SJSA1 (cell line): ENCODE data around the gene BEGAIN. TPM values are rescaled to one million over a fixed set of nuclear protein-coding genes. Genes with fewer than 3 reads are reported as not detected.

Experiments used
- DNase-seq, 2 experiments: peaks; one replicate each; pipeline ENCODE4 v3.0.0-alpha.2; 2015 to 2020; ENCODE audit warnings: low spot score in 2 of 2, low read depth in 1 of 2
- H3K27ac ChIP-seq: fragments of 250-450 bp; sonication (Bioruptor Pico); 2 replicates; pipeline ENCODE4 v1.5.1; 2020; ENCODE audit warnings: mild to moderate bottlenecking, moderate library complexity
- H3K27me3 ChIP-seq: fragments of 250-450 bp; sonication (Bioruptor Pico); replicated peaks from 2 replicates; pipeline ENCODE4 v1.5.1; 2020; ENCODE audit warnings: mild to moderate bottlenecking, moderate library complexity
- H3K36me3 ChIP-seq: fragments of 250-450 bp; sonication (Bioruptor Pico); 2 replicates; pipeline ENCODE4 v1.5.1; 2020; ENCODE audit warnings: mild to moderate bottlenecking
- H3K4me1 ChIP-seq: fragments of 250-450 bp; sonication (Bioruptor Pico); replicated peaks from 2 replicates; pipeline ENCODE4 v1.6.1; 2021; ENCODE audit warnings: mild to moderate bottlenecking
- H3K4me3 ChIP-seq: fragments of 250-450 bp; sonication (Bioruptor Pico); 2 replicates; pipeline ENCODE4 v1.5.1; 2020; ENCODE audit warnings: mild to moderate bottlenecking
- H3K9me3 ChIP-seq: fragments of 250-450 bp; sonication (Bioruptor Pico); replicated peaks from 2 replicates; pipeline ENCODE4 v1.5.1; 2020; ENCODE audit warnings: mild to moderate bottlenecking
- total RNA-seq: library from RNA; depleted of rRNA; stranded (reverse); fragments of >200 nt; shearing (Covaris generic); gene quantifications from 2 replicates; pipeline ENCODE4 v1.2.3, GENCODE V29; 2014

The BEGAIN gene
- total RNA-seq, 1 experiment from 2014 or later: not detected

DNA sequence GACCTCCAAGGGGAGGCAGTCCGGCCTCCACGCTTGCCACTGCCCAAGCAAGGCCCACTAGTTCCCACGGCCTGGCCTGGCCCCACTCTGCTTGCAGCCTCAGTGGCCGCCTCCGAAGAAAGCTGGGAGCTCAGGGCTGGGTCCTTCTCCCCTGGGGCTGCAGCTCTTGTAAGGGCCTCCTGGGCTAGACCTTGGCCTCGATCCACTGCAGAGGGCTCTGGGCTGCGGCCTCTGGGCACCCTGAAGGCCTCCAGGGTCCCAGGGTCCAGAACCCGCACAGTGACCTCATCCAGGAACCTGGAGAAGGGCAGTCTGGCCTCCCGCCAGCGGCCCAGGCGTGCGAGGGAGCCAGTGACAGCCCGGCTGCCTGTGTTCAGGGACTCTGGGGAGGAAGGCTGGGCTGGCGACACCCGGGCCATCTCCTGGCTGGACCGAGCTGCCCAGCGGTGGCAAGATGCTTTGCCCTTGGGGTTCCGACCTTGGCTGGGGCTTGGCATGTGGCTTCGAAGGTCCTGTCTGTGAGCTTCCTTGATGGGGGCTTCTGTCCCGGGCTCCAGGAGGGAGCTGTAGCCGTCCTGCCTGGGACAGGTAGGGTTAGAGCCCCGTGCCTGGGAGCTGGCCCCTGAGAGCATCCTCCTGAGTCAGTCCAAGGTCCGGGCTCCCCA, 9.8 kb downstream of the BEGAIN start:
- H3K27ac ChIP-seq: no peak overlapping the region
- no peaks in the 10 kb centered on the region for H3K4me1 ChIP-seq

DNA sequence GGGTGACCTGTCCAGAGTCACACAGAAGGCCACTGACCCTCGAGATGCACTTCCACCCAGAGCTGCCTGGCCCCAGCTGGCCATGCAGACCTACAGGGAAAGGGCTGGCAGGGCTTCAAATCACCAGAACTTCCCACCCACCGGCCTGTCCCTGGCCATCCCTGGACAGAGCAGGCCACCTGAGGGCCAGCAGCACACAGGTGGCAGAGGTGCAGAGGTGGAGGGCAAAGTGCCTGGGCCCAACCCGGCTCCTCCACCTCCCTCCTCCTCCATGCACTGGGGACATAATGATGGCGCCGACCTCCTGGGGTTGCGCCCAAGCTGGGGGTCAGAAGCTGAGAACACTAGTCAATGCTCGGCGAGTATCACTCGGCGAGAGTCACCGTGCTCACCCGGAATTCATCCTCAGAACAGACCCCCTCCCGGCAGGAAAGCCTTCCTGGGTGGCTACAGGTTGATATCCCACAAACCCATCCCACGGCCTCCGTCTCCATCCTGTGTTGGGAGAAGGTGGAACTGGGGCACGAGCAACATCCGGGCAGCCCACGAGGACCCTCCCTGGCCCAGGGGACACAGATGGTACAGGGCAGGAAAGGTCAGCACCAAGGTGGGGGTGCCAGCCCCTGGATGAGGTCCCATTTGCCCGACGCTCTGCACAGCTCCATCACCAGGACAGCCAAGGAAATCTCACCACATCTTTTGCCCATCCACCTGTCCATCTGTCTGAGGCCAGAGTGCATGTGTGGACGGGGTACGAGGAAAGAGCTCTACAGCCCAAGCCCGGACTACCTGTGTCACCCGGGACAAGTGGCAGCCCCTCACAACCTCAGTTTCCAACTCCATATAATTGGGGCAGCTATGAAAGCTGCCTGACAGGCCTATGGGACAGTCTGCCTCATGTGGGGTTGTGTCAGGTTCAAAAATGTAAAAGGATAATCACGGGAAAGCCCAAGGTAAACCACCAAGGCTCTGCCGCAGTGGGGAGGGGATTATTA, 10.8 kb downstream of the BEGAIN start:
- H3K27ac ChIP-seq: no peak overlapping the region
- no peak overlapping the region for H3K4me3 ChIP-seq
- no peaks in the 10 kb centered on the region for H3K36me3 ChIP-seq
- no peaks in the 10 kb centered on the region for H3K9me3 ChIP-seq
- DNase-seq: no peak
- peaks cover 2% of the 10 kb centered on the region; the same call in 1 of the 2 replicates for H3K27me3 ChIP-seq
- H3K4me1 ChIP-seq: no peaks in the 10 kb centered on the region

More for the DNA sequence above, 9.8 kb downstream of the BEGAIN start:
- no peak for DNase-seq
- Histone ChIP-seq H3K27me3 (no peaks in the 10 kb centered on the region), H3K36me3 (no peaks in the 10 kb centered on the region), H3K4me3 (no peak overlapping the region), H3K9me3 (no peaks in the 10 kb centered on the region)

DNA sequence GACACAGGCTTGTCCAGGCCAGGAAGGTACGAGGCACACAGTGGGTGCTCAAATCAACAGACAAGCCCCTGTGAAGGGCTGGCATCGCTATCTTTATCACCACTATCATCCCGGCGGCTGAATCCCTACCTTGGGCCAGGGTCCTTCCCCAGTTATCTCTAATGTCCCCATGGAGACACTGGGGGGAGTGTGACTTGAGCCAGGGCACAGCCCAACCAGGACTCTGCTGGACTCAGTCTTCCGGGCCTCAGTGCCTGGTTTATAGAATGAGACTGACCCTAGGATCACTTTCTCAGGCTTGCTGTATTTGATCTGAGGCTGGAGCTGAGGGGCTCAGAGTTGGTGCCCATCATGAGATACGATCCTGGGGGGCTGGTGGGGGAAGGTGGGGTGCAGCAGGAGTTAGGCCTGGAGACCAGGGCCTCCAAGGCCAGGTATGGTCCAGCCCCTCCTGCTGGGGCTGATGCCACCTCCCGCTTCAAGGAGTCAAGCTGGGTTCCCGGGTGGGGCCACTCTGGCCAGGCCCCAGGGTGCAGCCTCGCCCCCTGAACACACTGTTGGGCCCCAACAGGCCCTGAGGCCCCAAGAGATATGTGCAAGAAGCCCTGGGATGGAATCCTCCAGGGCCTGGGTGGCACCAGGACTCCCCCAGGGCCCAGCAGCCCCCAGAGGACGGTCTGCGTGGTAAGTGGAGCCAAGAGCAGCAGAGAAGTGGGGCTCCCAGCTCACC, 11.8 kb downstream of the BEGAIN start:
- Histone ChIP-seq H3K9me3 (no peaks in the 10 kb centered on the region), H3K27me3 (peaks cover 7% of the 10 kb centered on the region; the same call in 1 of the 2 replicates), H3K36me3 (no peaks in the 10 kb centered on the region), H3K27ac (no peak overlapping the region), H3K4me1 (no peaks in the 10 kb centered on the region), H3K4me3 (no peak overlapping the region)
- DNase-seq: no peak

DNA sequence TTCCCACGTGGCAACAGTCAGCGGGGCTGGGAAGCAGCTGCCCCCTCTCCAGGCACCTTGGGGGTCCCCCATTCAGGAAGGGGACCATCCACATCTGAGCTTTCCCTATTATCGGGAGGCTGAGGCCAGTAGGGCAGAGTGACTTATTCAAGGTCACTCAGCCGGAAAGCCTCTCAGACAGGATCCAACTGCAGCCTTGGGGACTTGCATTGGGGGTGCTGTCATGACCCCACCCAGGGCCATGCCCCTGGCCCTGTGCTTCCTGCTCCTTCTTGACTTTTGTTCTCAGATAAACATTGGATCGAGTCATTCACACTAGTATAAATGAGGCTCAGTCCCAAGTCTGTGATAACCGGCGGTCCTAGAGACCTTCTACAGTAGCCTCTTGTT, 12.6 kb downstream of the BEGAIN start:
- no peaks in the 10 kb centered on the region for H3K4me1 ChIP-seq
- H3K36me3 ChIP-seq: no peaks in the 10 kb centered on the region
- DNase-seq: no peak
- no peak overlapping the region for H3K27ac ChIP-seq
- no peaks in the 10 kb centered on the region for H3K9me3 ChIP-seq
- no peak overlapping the region for H3K4me3 ChIP-seq
- H3K27me3 ChIP-seq: peaks cover 14% of the 10 kb centered on the region

DNA sequence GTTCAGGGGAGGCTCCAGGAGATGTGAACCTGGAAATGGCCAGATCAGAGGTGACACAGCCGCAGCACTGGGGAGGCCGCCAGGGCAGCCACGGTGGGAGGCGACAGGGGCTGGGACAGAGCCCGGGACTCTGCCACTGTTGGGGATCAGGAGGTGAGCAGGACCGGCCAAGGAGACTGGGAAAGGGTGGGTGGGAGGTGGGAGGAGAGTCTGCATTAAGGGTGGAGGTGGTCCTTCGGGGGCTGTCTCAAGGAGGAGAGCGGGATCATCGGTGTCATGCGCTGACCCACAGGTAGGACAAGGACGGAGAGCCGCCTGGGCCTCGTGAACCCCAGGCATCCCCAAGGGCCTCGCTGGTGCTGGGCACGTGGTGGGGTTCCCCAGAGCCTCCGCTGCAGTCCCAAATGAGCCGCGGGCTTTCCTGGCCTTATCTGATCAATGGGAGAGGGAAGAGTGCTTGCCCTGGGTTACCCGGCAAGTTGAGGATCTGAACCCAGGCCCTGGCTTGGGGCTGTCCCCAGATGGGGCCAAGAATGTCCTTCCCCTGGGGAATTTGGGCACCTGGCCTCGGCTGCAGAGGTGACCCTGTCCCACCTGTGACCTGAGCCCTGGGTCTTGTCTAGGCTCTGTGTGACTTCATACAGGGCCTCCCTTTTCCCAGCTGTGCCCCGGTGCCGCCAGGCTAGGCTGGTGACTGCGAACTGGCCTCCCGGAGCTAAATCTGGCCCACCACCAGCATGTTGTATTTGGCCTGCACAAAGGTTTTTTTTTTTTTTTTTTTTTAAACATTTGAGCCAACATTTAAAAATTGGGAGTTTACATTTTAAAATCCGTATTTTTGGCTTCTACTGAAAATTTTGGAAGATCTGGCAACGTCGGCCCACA, 13.2 kb downstream of the BEGAIN start:
- Histone ChIP-seq H3K4me3 (no peak overlapping the region), H3K27ac (no peak overlapping the region), H3K4me1 (no peaks in the 10 kb centered on the region), H3K9me3 (no peaks in the 10 kb centered on the region), H3K36me3 (no peaks in the 10 kb centered on the region), H3K27me3 (peaks cover 21% of the 10 kb centered on the region)
- no peak for DNase-seq

DNA sequence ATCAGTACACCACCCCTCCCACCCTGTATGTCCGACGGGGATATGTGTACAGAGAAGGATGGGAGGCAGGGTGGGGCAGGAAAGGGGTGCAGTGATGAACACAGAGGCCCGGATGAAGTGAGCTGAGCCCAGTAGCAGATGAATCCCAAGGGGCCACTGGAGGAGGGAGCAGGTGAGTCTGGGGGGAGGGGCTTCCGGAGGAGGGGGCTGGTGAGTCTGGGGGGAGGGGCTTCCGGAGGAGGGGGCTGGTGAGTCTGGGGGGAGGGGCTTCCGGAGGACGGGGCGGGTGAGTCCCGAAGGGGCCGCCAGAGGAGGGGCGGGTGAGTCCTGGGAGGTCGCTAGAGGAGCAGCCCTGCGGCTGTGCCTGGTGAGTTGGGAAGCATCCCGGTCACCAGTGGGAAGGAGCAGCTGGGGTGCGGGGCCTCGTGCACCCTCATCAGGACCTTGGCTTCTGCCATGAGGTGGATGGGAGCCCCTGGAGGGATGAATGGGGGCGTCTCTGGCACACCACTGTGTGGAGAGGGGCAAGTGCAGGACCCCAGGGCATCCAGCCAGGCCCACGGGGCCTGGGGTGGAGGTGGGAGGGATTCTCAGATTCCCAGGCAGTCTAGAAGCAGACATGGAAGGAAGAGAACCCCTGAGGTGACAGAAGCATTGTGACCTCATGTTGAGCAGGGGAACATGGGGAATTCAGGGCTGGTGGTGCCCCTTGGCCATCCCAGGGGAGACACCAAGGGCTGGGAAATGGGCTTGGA, 14.0 kb downstream of the BEGAIN start:
- Histone ChIP-seq H3K9me3 (no peaks in the 10 kb centered on the region), H3K27ac (no peak overlapping the region), H3K4me3 (no peak overlapping the region), H3K4me1 (0 out of 2 replicates have a peak, but pooled peaks cover 3% of the 10 kb centered on the region), H3K36me3 (no peaks in the 10 kb centered on the region), H3K27me3 (peaks cover 27% of the 10 kb centered on the region)
- no peak for DNase-seq

DNA sequence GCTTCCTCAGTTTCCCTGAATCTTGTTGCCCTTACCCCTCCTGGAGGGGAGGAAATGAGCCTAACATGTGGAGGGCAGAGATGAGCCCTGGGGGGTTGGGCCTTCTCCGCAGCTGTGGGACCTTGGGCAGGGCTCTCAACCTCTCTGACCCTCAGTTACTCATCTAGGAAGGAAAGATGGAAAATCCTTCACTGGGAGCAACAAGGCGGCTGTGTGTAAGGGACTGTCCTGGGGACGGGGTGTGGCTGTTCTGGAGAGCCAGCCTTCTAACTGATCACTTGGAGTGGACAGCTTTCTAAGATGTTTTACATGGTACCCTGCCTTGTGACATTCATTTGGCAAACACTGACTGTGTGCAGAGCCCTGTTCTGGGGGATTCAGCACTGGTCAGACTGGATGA, 14.7 kb downstream of the BEGAIN start:
- Histone ChIP-seq H3K9me3 (no peaks in the 10 kb centered on the region), H3K4me3 (no peak overlapping the region), H3K27ac (no peak overlapping the region), H3K36me3 (no peaks in the 10 kb centered on the region), H3K4me1 (0 out of 2 replicates have a peak, but pooled peaks cover 3% of the 10 kb centered on the region), H3K27me3 (peaks cover 34% of the 10 kb centered on the region)
- no peak for DNase-seq

DNA sequence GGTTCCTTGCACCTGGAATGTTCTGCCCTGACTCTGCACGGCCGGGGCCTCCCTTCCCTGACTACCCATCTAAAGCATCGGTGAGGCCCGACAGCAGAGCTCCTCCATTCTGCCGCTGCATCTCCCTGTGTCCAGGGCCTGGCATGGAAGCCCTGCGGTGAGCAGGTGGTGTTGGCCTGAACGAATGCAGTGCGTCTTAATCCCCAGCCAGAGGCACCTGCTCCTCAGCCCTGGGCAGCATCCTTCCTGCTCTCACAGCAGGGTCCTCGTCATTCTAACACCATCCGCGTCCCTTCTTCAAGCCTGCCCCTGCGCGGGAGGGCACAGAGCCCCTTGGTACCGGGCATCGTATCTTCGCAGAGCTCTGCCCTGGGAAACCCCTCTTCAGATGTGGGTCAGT, 15.4 kb downstream of the BEGAIN start:
- DNase-seq: no peak
- H3K9me3 ChIP-seq: no peaks in the 10 kb centered on the region

DNA sequence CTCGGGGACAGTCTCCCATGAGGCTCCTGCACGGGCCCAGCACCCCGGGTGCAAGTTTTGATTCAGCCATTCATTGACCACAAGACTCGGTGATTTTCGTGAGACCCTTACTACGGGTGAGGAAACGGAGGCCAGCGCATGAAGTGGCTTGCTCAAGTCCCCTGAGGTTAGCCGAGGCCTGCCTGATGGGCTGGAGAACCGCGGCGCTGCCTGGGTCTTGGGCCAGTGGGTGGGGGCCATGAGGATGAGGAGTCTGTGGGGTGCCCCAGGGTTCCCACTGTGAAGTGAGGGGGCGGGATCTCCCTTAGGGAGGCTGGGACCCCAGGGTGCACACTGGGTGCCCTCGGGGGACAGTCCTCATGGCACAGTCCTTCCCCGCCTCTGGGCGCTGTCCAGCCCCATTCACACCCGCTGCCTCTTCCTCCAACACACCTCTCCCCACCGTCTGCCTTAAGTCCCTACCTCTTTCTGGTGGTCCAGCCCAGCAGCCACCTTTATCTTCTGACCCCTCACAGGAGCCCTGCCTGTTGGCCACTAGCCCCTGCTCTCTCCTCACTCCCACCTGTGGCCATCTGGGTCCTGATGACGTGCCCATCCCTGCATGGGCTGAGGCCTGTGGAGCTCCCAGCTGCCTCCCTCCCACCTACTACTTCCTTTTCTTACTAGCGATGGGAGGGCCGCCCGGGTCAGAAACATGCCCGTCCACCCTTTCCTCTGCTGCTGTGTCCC, 16.3 kb downstream of the BEGAIN start:
- Histone ChIP-seq H3K36me3 (no peaks in the 10 kb centered on the region), H3K27ac (no peak overlapping the region), H3K9me3 (no peaks in the 10 kb centered on the region), H3K4me1 (0 out of 2 replicates have a peak, but pooled peaks cover 3% of the 10 kb centered on the region), H3K27me3 (peaks cover 48% of the 10 kb centered on the region), H3K4me3 (no peak overlapping the region)
- no peak for DNase-seq

More for the DNA sequence above, 15.4 kb downstream of the BEGAIN start:
- Histone ChIP-seq H3K27me3 (peaks cover 39% of the 10 kb centered on the region), H3K4me1 (0 out of 2 replicates have a peak, but pooled peaks cover 3% of the 10 kb centered on the region), H3K4me3 (no peak overlapping the region), H3K27ac (no peak overlapping the region), H3K36me3 (no peaks in the 10 kb centered on the region)

DNA sequence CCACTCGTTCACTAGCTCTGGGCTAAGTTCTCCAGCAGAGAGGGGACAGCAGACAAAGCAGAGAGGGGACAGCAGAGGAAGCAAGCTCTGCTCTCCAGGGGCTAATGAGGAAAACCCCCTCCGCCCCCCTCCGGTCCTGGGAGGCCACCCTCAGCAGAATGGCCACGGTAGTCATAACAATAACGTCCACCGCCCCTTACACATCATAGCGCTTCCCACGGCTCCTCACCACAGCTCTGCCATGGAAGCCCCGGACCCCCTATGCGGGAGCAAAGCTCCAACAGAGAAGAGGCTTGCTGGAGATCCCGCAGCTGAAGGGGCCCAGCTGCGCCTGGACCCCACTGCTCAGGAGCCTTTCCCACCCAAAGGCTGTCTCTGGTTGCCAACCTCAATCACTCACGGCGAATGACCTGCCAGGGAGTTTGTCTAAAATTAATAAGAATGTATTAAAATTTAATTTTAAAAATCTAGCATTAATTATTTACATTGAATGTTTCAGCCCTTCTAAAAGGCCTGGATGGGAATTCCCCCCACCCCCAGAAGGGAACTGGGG, 17.4 kb downstream of the BEGAIN start:
- no peak overlapping the region for H3K4me3 ChIP-seq
- no peaks in the 10 kb centered on the region for H3K9me3 ChIP-seq
- no peak overlapping the region for H3K27ac ChIP-seq
- DNase-seq: no peak
- H3K4me1 ChIP-seq: 0 out of 2 replicates have a peak, but pooled peaks cover 3% of the 10 kb centered on the region
- no peaks in the 10 kb centered on the region for H3K36me3 ChIP-seq
- H3K27me3 ChIP-seq: peaks cover 57% of the 10 kb centered on the region

DNA sequence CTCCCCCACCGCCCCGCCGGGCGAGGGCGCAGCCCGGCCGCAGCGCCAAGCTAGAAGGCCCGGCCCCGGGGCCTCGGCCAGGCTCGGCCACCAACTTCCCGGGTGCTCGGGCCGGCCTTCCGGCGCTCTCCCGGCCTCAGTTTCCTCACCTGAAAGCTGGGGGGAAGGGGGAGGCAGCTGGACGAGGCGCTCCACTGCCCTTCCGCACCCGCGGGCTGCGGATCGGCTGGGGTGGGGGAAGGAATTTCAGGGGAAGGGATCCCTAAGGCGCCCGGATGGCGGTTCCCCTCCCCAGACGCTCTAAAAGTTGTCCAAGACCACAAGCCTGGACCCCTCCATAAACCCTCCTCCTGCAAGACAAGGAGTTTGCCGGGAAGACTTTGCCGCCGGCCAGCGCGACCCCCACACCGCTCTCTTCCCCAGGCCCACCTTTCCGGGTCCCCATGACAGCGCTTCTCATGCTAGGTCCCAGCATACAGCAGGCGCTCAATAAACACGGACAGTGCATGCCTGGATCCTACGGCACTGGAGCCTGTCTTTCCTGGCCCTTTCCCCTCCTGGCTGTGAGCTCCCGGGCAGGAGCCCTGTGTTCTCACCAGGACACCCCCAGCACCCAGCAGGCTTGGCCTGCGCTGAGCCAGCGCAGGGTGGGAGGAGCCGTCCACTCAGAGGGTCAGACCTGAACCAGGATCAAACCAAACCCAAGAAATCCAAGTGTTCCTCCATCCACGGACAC, 18.1 kb downstream of the BEGAIN start:
- Histone ChIP-seq H3K36me3 (no peaks in the 10 kb centered on the region), H3K27me3 (peaks cover 63% of the 10 kb centered on the region), H3K27ac (no peak overlapping the region), H3K4me1 (0 out of 2 replicates have a peak, but pooled peaks cover 3% of the 10 kb centered on the region), H3K9me3 (no peaks in the 10 kb centered on the region), H3K4me3 (no peak overlapping the region)
- DNase-seq: no peak
